KMS-11 (cell line): ENCODE data around the gene LRPAP1.

Experiments
- H2AFZ ChIP-seq: fragments of 200-600 bp; sonication (generic); 2 replicates; pipeline ENCODE4 v1.6.1; 2016; ENCODE audit warnings: antibody characterized with exemption, mixed run types, low read depth
- H3K27ac ChIP-seq: fragments of 200-600 bp; sonication (generic); 2 replicates; pipeline ENCODE4 v1.6.1; 2016; ENCODE audit warnings: mild to moderate bottlenecking, mixed run types
- H3K27me3 ChIP-seq: fragments of 200-600 bp; sonication (generic); 2 replicates; pipeline ENCODE4 v1.6.1; 2017; ENCODE audit warnings: mild to moderate bottlenecking, low read depth, mixed run types, moderate library complexity; ENCODE audit not compliant: insufficient read depth
- H3K36me3 ChIP-seq: fragments of 200-600 bp; sonication (generic); 2 replicates; pipeline ENCODE4 v1.6.1; 2017; ENCODE audit warnings: mild to moderate bottlenecking, mixed run types; ENCODE audit not compliant: insufficient read depth
- H3K4me1 ChIP-seq: fragments of 200-600 bp; sonication (generic); 2 replicates; pipeline ENCODE4 v1.6.1; 2016; ENCODE audit warnings: mild to moderate bottlenecking, low read depth, mixed run types; ENCODE audit not compliant: poor library complexity, severe bottlenecking
- H3K4me2 ChIP-seq: fragments of 200-600 bp; sonication (generic); 2 replicates; pipeline ENCODE4 v1.7.0; 2016; ENCODE audit warnings: mild to moderate bottlenecking, mixed run types
- H3K4me3 ChIP-seq: fragments of 200-600 bp; sonication (generic); IDR thresholded peaks from 2 replicates; pipeline ENCODE4 v1.6.1; 2017; ENCODE audit warnings: low read depth, low read length, mixed read lengths; ENCODE audit not compliant: insufficient read depth
- H3K79me2 ChIP-seq: fragments of 200-600 bp; sonication (generic); 2 replicates; pipeline ENCODE4 v1.6.1; 2016; ENCODE audit warnings: low read depth, mixed run types; ENCODE audit not compliant: insufficient read depth
- H3K9ac ChIP-seq: fragments of 200-600 bp; sonication (generic); 2 replicates; pipeline ENCODE4 v1.6.1; 2016; ENCODE audit warnings: mild to moderate bottlenecking, mixed run types
- H4K20me1 ChIP-seq: fragments of 200-600 bp; sonication (generic); 2 replicates; pipeline ENCODE4 v1.6.1; 2016; ENCODE audit warnings: mild to moderate bottlenecking, mixed run types; ENCODE audit not compliant: insufficient read depth
- CTCF ChIP-seq: fragments of 200-600 bp; sonication (generic); conservative IDR thresholded peaks from 2 replicates; pipeline ENCODE4 v1.6.1; 2017; ENCODE audit warnings: low read depth, mild to moderate bottlenecking, antibody characterized with exemption, low read length, moderate library complexity, mixed read lengths

LRPAP1 gene

GRCh38 chr4:3481783-3482393 is 50.3 kb downstream of the LRPAP1 start:
- Histone ChIP-seq H3K4me2 (no peak overlapping the region), H3K27me3 (peaks cover 46% of the 10 kb centered on the region; the same call in 1 of the 2 replicates), H3K36me3 (no peaks in the 10 kb centered on the region), H3K79me2 (no peaks in the 10 kb centered on the region), H3K27ac (no peak overlapping the region), H2AFZ (no peak overlapping the region), H3K4me3 (no peak overlapping the region), H3K9ac (no peak overlapping the region), H4K20me1 (no peaks in the 10 kb centered on the region), H3K4me1 (no peaks in the 10 kb centered on the region)
- no peak for TF ChIP-seq CTCF

GRCh38 chr4:3481113-3481531 is 51.1 kb downstream of the LRPAP1 start:
- no peak overlapping the region for H2AFZ ChIP-seq
- no peak overlapping the region for H3K4me3 ChIP-seq
- peaks cover 46% of the 10 kb centered on the region; the same call in 1 of the 2 replicates for H3K27me3 ChIP-seq
- H3K4me2 ChIP-seq: no peak overlapping the region
- no peaks in the 10 kb centered on the region for H3K79me2 ChIP-seq
- no peak overlapping the region for H3K9ac ChIP-seq
- H3K36me3 ChIP-seq: no peaks in the 10 kb centered on the region
- no peak overlapping the region for H3K27ac ChIP-seq
- H4K20me1 ChIP-seq: no peaks in the 10 kb centered on the region
- no peaks in the 10 kb centered on the region for H3K4me1 ChIP-seq
- TF ChIP-seq CTCF: no peak

- Histone ChIP-seq H3K4me1 (no peaks in the 10 kb centered on the region), H3K9ac (no peak overlapping the region), H3K36me3 (no peaks in the 10 kb centered on the region), H3K79me2 (no peaks in the 10 kb centered on the region), H4K20me1 (no peaks in the 10 kb centered on the region), H3K27me3 (peaks cover 46% of the 10 kb centered on the region; the same call in 1 of the 2 replicates), H3K4me3 (no peak overlapping the region), H3K4me2 (no peak overlapping the region), H2AFZ (no peak overlapping the region), H3K27ac (no peak overlapping the region)
- peak; percentile 78 for TF ChIP-seq CTCF
Measured at GRCh38 chr4:3480528-3481112, 51.6 kb downstream of the LRPAP1 start.

GRCh38 chr4:3479358-3480101 is 52.7 kb downstream of the LRPAP1 start:
- no peak for TF ChIP-seq CTCF
- no peaks in the 10 kb centered on the region for H3K4me1 ChIP-seq
- H3K79me2 ChIP-seq: no peaks in the 10 kb centered on the region
- H2AFZ ChIP-seq: no peak overlapping the region
- no peaks in the 10 kb centered on the region for H4K20me1 ChIP-seq
- no peak overlapping the region for H3K4me3 ChIP-seq
- no peak overlapping the region for H3K27ac ChIP-seq
- no peaks in the 10 kb centered on the region for H3K36me3 ChIP-seq
- H3K4me2 ChIP-seq: no peak overlapping the region
- H3K9ac ChIP-seq: no peak overlapping the region
- peaks cover 43% of the 10 kb centered on the region; the same call in 1 of the 2 replicates for H3K27me3 ChIP-seq
